GM23338 (cell line): ENCODE data around the gene SLC20A1. TPM values are rescaled to one million over a fixed set of nuclear protein-coding genes. Genes with fewer than 3 reads are reported as not detected.

Source experiments
- ATAC-seq: fragments of 200-7000 bp; cut with Tn5 transposase; 3 replicates; pipeline ENCODE4 v1.9.1; 2020
- DNase-seq: peaks from one replicate; pipeline ENCODE4 v3.0.0-alpha.2; 2015; ENCODE audit warnings: low spot score
- H2AFZ ChIP-seq: fragments of 200-600 bp; sonication (generic); 2 replicates; pipeline ENCODE4 v1.8.0; 2016; ENCODE audit warnings: antibody characterized with exemption, mild to moderate bottlenecking, moderate library complexity
- H3F3A ChIP-seq: fragments of 200-600 bp; sonication (generic); replicated peaks from 2 replicates; pipeline ENCODE4 v1.8.0; 2017; ENCODE audit warnings: antibody characterized with exemption, mixed run types, low read depth
- H3K27ac ChIP-seq: fragments of 200-600 bp; sonication (generic); 2 replicates; pipeline ENCODE4 v1.6.1; 2016; ENCODE audit warnings: low read depth
- H3K27me3 ChIP-seq: fragments of 200-600 bp; sonication (generic); 2 replicates; pipeline ENCODE4 v1.8.0; 2016; ENCODE audit warnings: mild to moderate bottlenecking, mixed run types, moderate library complexity; ENCODE audit not compliant: insufficient read depth
- H3K36me3 ChIP-seq: fragments of 200-600 bp; sonication (generic); 2 replicates; pipeline ENCODE4 v1.8.0; 2016; ENCODE audit warnings: mild to moderate bottlenecking; ENCODE audit not compliant: insufficient read depth
- H3K4me1 ChIP-seq: fragments of 200-600 bp; sonication (generic); 2 replicates; pipeline ENCODE4 v1.8.0; 2016; ENCODE audit warnings: mild to moderate bottlenecking, moderate library complexity; ENCODE audit not compliant: insufficient read depth
- H3K4me2 ChIP-seq: fragments of 200-600 bp; sonication (generic); 2 replicates; pipeline ENCODE4 v1.7.1; 2017; ENCODE audit warnings: mixed run types
- H3K4me3 ChIP-seq: fragments of 200-600 bp; sonication (generic); 2 replicates; pipeline ENCODE4 v1.6.1; 2016; ENCODE audit warnings: mixed run types
- H3K79me2 ChIP-seq: fragments of 200-600 bp; sonication (generic); replicated peaks from 2 replicates; pipeline ENCODE4 v1.8.0; 2017; ENCODE audit warnings: mild to moderate bottlenecking; ENCODE audit not compliant: insufficient read depth
- H3K9me2 ChIP-seq: fragments of 200-600 bp; sonication (generic); 2 replicates; pipeline ENCODE4 v1.8.0; 2017; ENCODE audit not compliant: insufficient read depth
- H4K20me1 ChIP-seq: fragments of 200-600 bp; sonication (generic); replicated peaks from 2 replicates; pipeline ENCODE4 v1.8.0; 2017; ENCODE audit warnings: mild to moderate bottlenecking; ENCODE audit not compliant: insufficient read depth
- H3K27ac Mint-ChIP-seq: 2 replicates; pipeline ENCODE4 v1.8.0; 2020; ENCODE audit warnings: inconsistent platforms, mild to moderate bottlenecking, moderate library complexity, mixed read lengths
- H3K27me3 Mint-ChIP-seq: 3 replicates; pipeline ENCODE4 v1.8.0; 2022; ENCODE audit warnings: low read depth, mild to moderate bottlenecking, moderate library complexity, mixed read lengths, inconsistent platforms; ENCODE audit not compliant: insufficient read depth, poor library complexity
- H3K36me3 Mint-ChIP-seq: 3 replicates; pipeline ENCODE4 v1.8.0; 2021; ENCODE audit warnings: low read depth, mild to moderate bottlenecking, inconsistent platforms, moderate library complexity, mixed read lengths
- H3K4me1 Mint-ChIP-seq: 3 replicates; pipeline ENCODE4 v1.8.0; 2020; ENCODE audit warnings: mild to moderate bottlenecking, inconsistent platforms, mixed read lengths
- H3K4me3 Mint-ChIP-seq: 3 replicates; pipeline ENCODE4 v1.8.0; 2021; ENCODE audit warnings: moderate library complexity, mild to moderate bottlenecking, inconsistent platforms, mixed read lengths
- H3K9me3 Mint-ChIP-seq: 3 replicates; pipeline ENCODE4 v1.8.0; 2020; ENCODE audit warnings: moderate library complexity, mild to moderate bottlenecking, inconsistent platforms, mixed read lengths
- CREB1 ChIP-seq: fragments of 250-450 bp; sonication (Bioruptor Pico); IDR thresholded peaks from 2 replicates; pipeline ENCODE4 v1.5.0; 2020; ENCODE audit warnings: low read depth, mild to moderate bottlenecking, moderate library complexity
- CTCF ChIP-seq, 2 experiments: fragments of 200-600 bp in 1 of 2; sonication (generic) in 1 of 2; conservative IDR thresholded peaks; 2 replicates each; pipeline versions ENCODE4 v1.5.1 to v1.6.1; 2016 to 2017; ENCODE audit warnings: antibody characterized with exemption in 2 of 2, low read depth in 2 of 2, mild to moderate bottlenecking in 2 of 2, moderate library complexity in 1 of 2
- ETS1 ChIP-seq: IDR thresholded peaks from 2 replicates; pipeline ENCODE4 v1.6.1; 2016; ENCODE audit warnings: antibody characterized with exemption
- EZH2 ChIP-seq: fragments of 200-600 bp; sonication (generic); IDR thresholded peaks from one replicate; pipeline ENCODE4 v1.8.0; 2017; ENCODE audit warnings: antibody characterized with exemption, mild to moderate bottlenecking, low read depth; ENCODE audit not compliant: unreplicated experiment
- EZH2phosphoT487 ChIP-seq: fragments of 200-600 bp; sonication (generic); IDR thresholded peaks from one replicate; pipeline ENCODE4 v1.8.1; 2018; ENCODE audit warnings: antibody characterized with exemption; ENCODE audit not compliant: unreplicated experiment
- JUNB ChIP-seq: IDR thresholded peaks from one replicate; pipeline ENCODE4 v1.6.1; 2016; ENCODE audit warnings: antibody characterized with exemption; ENCODE audit not compliant: unreplicated experiment
- NANOG ChIP-seq: IDR thresholded peaks from 2 replicates; pipeline ENCODE4 v1.6.1; 2016; ENCODE audit warnings: antibody characterized with exemption, borderline replicate concordance
- POLR2AphosphoS5 ChIP-seq: IDR thresholded peaks from 2 replicates; pipeline ENCODE4 v1.6.1; 2016; ENCODE audit warnings: antibody characterized with exemption, low read depth
- REST ChIP-seq: IDR thresholded peaks from one replicate; pipeline ENCODE4 v1.6.1; 2018; ENCODE audit warnings: antibody characterized with exemption; ENCODE audit not compliant: unreplicated experiment
- STAT1 ChIP-seq: IDR thresholded peaks from one replicate; pipeline ENCODE4 v1.6.1; 2016; ENCODE audit warnings: antibody characterized with exemption; ENCODE audit not compliant: unreplicated experiment
- ZNF114 ChIP-seq: fragments of 250-450 bp; sonication (Bioruptor Pico); IDR thresholded peaks from 2 replicates; pipeline ENCODE4 v1.5.0; 2020; ENCODE audit warnings: mild to moderate bottlenecking, moderate library complexity
- ZNF331 ChIP-seq: fragments of 250-450 bp; sonication (Bioruptor Pico); IDR thresholded peaks from 2 replicates; pipeline ENCODE4 v1.5.0; 2020; ENCODE audit warnings: low read depth, mild to moderate bottlenecking, moderate library complexity
- ZNF462 ChIP-seq: fragments of 250-450 bp; sonication (Bioruptor Pico); IDR thresholded peaks from 2 replicates; pipeline ENCODE4 v1.5.0; 2020; ENCODE audit warnings: mild to moderate bottlenecking, moderate library complexity
- polyA plus RNA-seq: library from polyadenylated mRNA; unstranded; fragments of >200 nt; fragmentation: Nextera tagmentation; extraction: Ambion mirVana; gene quantifications from 2 replicates; pipeline ENCODE4 v1.2.1, GENCODE V29; 2016
- total RNA-seq: library from RNA; depleted of rRNA; stranded (reverse); fragments of >200 nt; shearing (Covaris generic); gene quantifications from 2 replicates; pipeline ENCODE4 v1.2.3, GENCODE V29; 2014

Gene SLC20A1
- total and polyA plus RNA-seq, 2 experiments from 2014 or later, result 52.9 to 84.3 TPM

- Mint-ChIP-seq H3K36me3 (no peaks in the 10 kb centered on the region; the same call in 2 of the 3 replicates), H3K4me1 (peaks cover 18% of the 10 kb centered on the region), H3K27me3 (peaks cover 3% of the 10 kb centered on the region), H3K9me3 (no peaks in the 10 kb centered on the region), H3K4me3 (no peak overlapping the region), H3K27ac (no peak overlapping the region)
- Histone ChIP-seq H3F3A (no peaks in the 10 kb centered on the region), H3K27ac (no peak overlapping the region), H3K9me2 (no peaks in the 10 kb centered on the region), H3K27me3 (0 out of 2 replicates have a peak, but pooled peaks cover 7% of the 10 kb centered on the region), H4K20me1 (no peaks in the 10 kb centered on the region), H2AFZ (no peak overlapping the region), H3K4me1 (peaks cover 12% of the 10 kb centered on the region; the same call in 1 of the 2 replicates), H3K36me3 (no peaks in the 10 kb centered on the region), H3K79me2 (peaks cover 2% of the 10 kb centered on the region), H3K4me3 (no peak overlapping the region), H3K4me2 (no peak overlapping the region)
- DNase-seq (no peak), ATAC-seq (no peak)
- TF ChIP-seq CTCF (conservative IDR thresholded peaks at IDR 0.05; ENCODE audit: low read depth in 2 of 2) (no peak), ZNF462 (CRISPR knock-in tag) (no peak), STAT1 (no peak), NANOG (no peak), ZNF114 (CRISPR knock-in tag) (no peak), ETS1 (no peak), JUNB (no peak), ZNF331 (no peak), CREB1 (CRISPR knock-in tag) (no peak), EZH2phosphoT487 (no peak), EZH2 (no peak), REST (no peak), POLR2AphosphoS5 (no peak)
Observed at GRCh38 chr2:112640800-112641675, 4.7 kb upstream of the SLC20A1 start.
